DND-41 (cell line): ENCODE data around the gene PRR5L.
"Not testable (repeated sequence)": the region's sequence is repeated elsewhere in the genome, so short reads cannot be mapped to it uniquely, and the experiment has no call there.

ENCODE experiments used
- ATAC-seq: fragments of 200-7000 bp; cut with Tn5 transposase; 3 replicates; pipeline ENCODE4 v1.9.1; 2021; ENCODE audit warnings: low read depth; ENCODE audit not compliant: insufficient read depth
- DNase-seq: peaks from one replicate; pipeline ENCODE4 v3.0.0-alpha.2; 2020
- H2AFZ ChIP-seq: 2 replicates; pipeline ENCODE4 v1.6.0; 2012; ENCODE audit warnings: low read depth, low read length
- H3K27ac ChIP-seq: 2 replicates; pipeline ENCODE4 v1.5.1; 2012; ENCODE audit warnings: low read length, inconsistent platforms
- H3K27me3 ChIP-seq: fragments of 200-600 bp; sonication (generic); 2 replicates; pipeline ENCODE4 v1.6.0; 2012; ENCODE audit warnings: low read length, mild to moderate bottlenecking, inconsistent platforms; ENCODE audit not compliant: insufficient read depth, poor library complexity
- H3K36me3 ChIP-seq: 2 replicates; pipeline ENCODE4 v1.5.1; 2012; ENCODE audit warnings: low read length, inconsistent platforms; ENCODE audit not compliant: insufficient read depth
- H3K4me1 ChIP-seq: 2 replicates; pipeline ENCODE4 v1.5.1; 2012; ENCODE audit warnings: mild to moderate bottlenecking, low read length; ENCODE audit not compliant: insufficient read depth
- H3K4me2 ChIP-seq: 2 replicates; pipeline ENCODE4 v1.6.0; 2012; ENCODE audit warnings: mild to moderate bottlenecking, moderate library complexity, low read length, inconsistent platforms; ENCODE audit not compliant: insufficient read depth
- H3K4me3 ChIP-seq, 2 experiments: fragments of 200-600 bp in 1 of 2; shearing (Covaris generic) in 1 of 2; 2 replicates each; pipeline ENCODE4 v1.5.1; 2012 to 2016; ENCODE audit warnings: inconsistent platforms in 2 of 2, low read length in 2 of 2, mild to moderate bottlenecking in 2 of 2, low read depth in 1 of 2, moderate library complexity in 1 of 2
- H3K79me2 ChIP-seq: 2 replicates; pipeline ENCODE4 v1.6.0; 2012; ENCODE audit warnings: low read length, inconsistent platforms; ENCODE audit not compliant: insufficient read depth
- H3K9ac ChIP-seq: 2 replicates; pipeline ENCODE4 v1.6.0; 2012; ENCODE audit warnings: low read depth, mild to moderate bottlenecking, inconsistent platforms, low read length, moderate library complexity
- H3K9me3 ChIP-seq: 2 replicates; pipeline ENCODE4 v1.5.1; 2012; ENCODE audit warnings: low read length, moderate library complexity, mild to moderate bottlenecking, inconsistent platforms; ENCODE audit not compliant: insufficient read depth, severe bottlenecking
- H4K20me1 ChIP-seq: 2 replicates; pipeline ENCODE4 v1.6.0; 2012; ENCODE audit warnings: low read length; ENCODE audit not compliant: insufficient read depth
- CTCF ChIP-seq: IDR thresholded peaks from 2 replicates; pipeline ENCODE4 v1.5.1; 2012; ENCODE audit warnings: borderline replicate concordance, low read length, moderate library complexity, mild to moderate bottlenecking; ENCODE audit not compliant: poor library complexity, severe bottlenecking; ENCODE audit errors: extremely low read depth
- EZH2 ChIP-seq: IDR thresholded peaks from 3 replicates; pipeline ENCODE4 v1.6.1; 2012; ENCODE audit warnings: borderline replicate concordance, low read depth, mild to moderate bottlenecking, moderate library complexity, low read length, inconsistent platforms; ENCODE audit not compliant: severe bottlenecking

The PRR5L gene

GRCh38 chr11:36509694-36510593 lies 213.9 kb downstream of the PRR5L start, which contains the start of gene TRAF6:
TRAF6 (minus strand) TSS chr11:36510272; CDS start chr11:36501515, 8,757 bp downstream.
- ATAC-seq (peak; percentile 98), DNase-seq (peak; percentile 89)
- Histone ChIP-seq H3K9ac (peak within 1 kb of the TSS; percentile 84), H3K27ac (peak within 1 kb of the TSS; percentile 90), H3K9me3 (no peaks in the 10 kb centered on the region), H4K20me1 (peaks cover 32% of the 10 kb centered on the region), H3K79me2 (peaks cover 48% of the 10 kb centered on the region), H3K4me3 (peak within 1 kb of the TSS; percentile 81 to 97), H2AFZ (peak within 1 kb of the TSS; percentile 95), H3K4me2 (peak within 1 kb of the TSS; percentile 78), H3K36me3 (peaks cover 13% of the 10 kb centered on the region), H3K27me3 (no peaks in the 10 kb centered on the region), H3K4me1 (peaks cover 27% of the 10 kb centered on the region)
- TF ChIP-seq EZH2 = no peak
- TF ChIP-seq CTCF = peak; percentile 91

- H3K27me3 ChIP-seq = no peaks in the 10 kb centered on the region
- no peaks in the 10 kb centered on the region for H3K9me3 ChIP-seq
- H3K79me2 ChIP-seq = peaks cover 42% of the 10 kb centered on the region
- peaks cover 27% of the 10 kb centered on the region for H3K4me1 ChIP-seq
- peaks cover 13% of the 10 kb centered on the region for H3K36me3 ChIP-seq
- H4K20me1 ChIP-seq = peaks cover 27% of the 10 kb centered on the region
- peak overlapping the region; percentile 81 to 97; a peak in 3 of 4 replicates for H3K4me3 ChIP-seq
- DNase-seq = no peak
- TF ChIP-seq EZH2 (no peak), CTCF (no peak)
- peak overlapping the region; percentile 78 for H3K4me2 ChIP-seq
- peak overlapping the region; percentile 84 for H3K9ac ChIP-seq
- peak overlapping the region; percentile 95 for H2AFZ ChIP-seq
- no peak for ATAC-seq
- peak overlapping the region; percentile 90 for H3K27ac ChIP-seq
These were observed 214.5 kb downstream of the PRR5L start for GRCh38 chr11:36510594-36510942.

- peaks cover 27% of the 10 kb centered on the region for H3K4me1 ChIP-seq
These were observed 215.0 kb downstream of the PRR5L start for GRCh38 chr11:36511062-36511461.

GRCh38 chr11:36512016-36512415 lies 215.9 kb downstream of the PRR5L start:
- H2AFZ ChIP-seq = peak overlapping the region; percentile 36
- DNase-seq = no peak
- peaks cover 18% of the 10 kb centered on the region for H4K20me1 ChIP-seq
- no peak for TF ChIP-seq EZH2
- no peak for TF ChIP-seq CTCF
- peaks cover 5% of the 10 kb centered on the region; the same call in 1 of the 2 replicates for H3K36me3 ChIP-seq
- H3K27ac ChIP-seq = no peak overlapping the region
- peaks cover 28% of the 10 kb centered on the region for H3K79me2 ChIP-seq
- no peak for ATAC-seq
- peaks cover 27% of the 10 kb centered on the region for H3K4me1 ChIP-seq
- H3K27me3 ChIP-seq = no peaks in the 10 kb centered on the region
- no peak overlapping the region for H3K4me2 ChIP-seq
- no peak overlapping the region for H3K4me3 ChIP-seq
- no peaks in the 10 kb centered on the region for H3K9me3 ChIP-seq
- H3K9ac ChIP-seq = no peak overlapping the region

More at GRCh38 chr11:36511062-36511461, 215.0 kb downstream of the PRR5L start:
- DNase-seq, H3K27me3 ChIP-seq, H3K9me3 ChIP-seq, ATAC-seq, H3K27ac ChIP-seq: not testable (repeated sequence)
- peaks cover 25% of the 10 kb centered on the region for H4K20me1 ChIP-seq
- H3K79me2 ChIP-seq = peaks cover 37% of the 10 kb centered on the region
- peak overlapping the region; percentile 78 for H3K4me2 ChIP-seq
- peak overlapping the region; percentile 84; the same call in 1 of the 2 replicates for H3K9ac ChIP-seq
- H3K36me3 ChIP-seq = peaks cover 12% of the 10 kb centered on the region
- H2AFZ ChIP-seq = peak overlapping the region; percentile 95
- peak overlapping the region in 1 of 2 experiments; percentile 81; a peak in 1 of 4 replicates for H3K4me3 ChIP-seq
